MM.1S (cell line): ENCODE results near the gene ARGLU1.

Experiments used
- DNase-seq: peaks from one replicate; pipeline ENCODE4 v3.0.0-alpha.2; 2015
- H2AFZ ChIP-seq: fragments of 300-600 bp; sonication (generic); 2 replicates; pipeline ENCODE4 v1.6.0; 2016; ENCODE audit warnings: antibody characterized with exemption, low read length
- H3F3A ChIP-seq: fragments of 300-600 bp; sonication (generic); 2 replicates; pipeline ENCODE4 v1.6.1; 2016; ENCODE audit warnings: mild to moderate bottlenecking, antibody characterized with exemption, low read length, moderate library complexity, mixed read lengths; ENCODE audit not compliant: insufficient read depth
- H3K27ac ChIP-seq: fragments of 300-600 bp; sonication (generic); 2 replicates; pipeline ENCODE4 v1.5.1; 2016; ENCODE audit warnings: mild to moderate bottlenecking, low read length
- H3K27me3 ChIP-seq: fragments of 300-600 bp; sonication (generic); replicated peaks from 2 replicates; pipeline ENCODE4 v1.6.0; 2016; ENCODE audit warnings: low read length; ENCODE audit not compliant: insufficient read depth
- H3K36me3 ChIP-seq: fragments of 300-600 bp; sonication (generic); replicated peaks from 2 replicates; pipeline ENCODE4 v1.6.1; 2016; ENCODE audit warnings: mild to moderate bottlenecking, low read length, mixed read lengths; ENCODE audit not compliant: insufficient read depth
- H3K4me1 ChIP-seq: fragments of 300-600 bp; sonication (generic); 2 replicates; pipeline ENCODE4 v1.6.1; 2016; ENCODE audit warnings: low read length, mixed read lengths
- H3K4me2 ChIP-seq: fragments of 300-600 bp; sonication (generic); 2 replicates; pipeline ENCODE4 v1.6.0; 2016; ENCODE audit warnings: low read depth, low read length
- H3K4me3 ChIP-seq: fragments of 300-600 bp; sonication (generic); 2 replicates; pipeline ENCODE4 v1.5.1; 2016; ENCODE audit warnings: low read length, mixed read lengths
- H3K79me2 ChIP-seq: fragments of 300-600 bp; sonication (generic); 2 replicates; pipeline ENCODE4 v1.6.1; 2016; ENCODE audit warnings: mixed run types, low read length, mixed read lengths
- H3K9ac ChIP-seq: fragments of 300-600 bp; sonication (generic); 2 replicates; pipeline ENCODE4 v1.6.1; 2016; ENCODE audit warnings: low read length, mixed read lengths
- H3K9me2 ChIP-seq: fragments of 300-600 bp; sonication (generic); replicated peaks from 2 replicates; pipeline ENCODE4 v1.6.1; 2016; ENCODE audit warnings: mild to moderate bottlenecking, low read length, mixed read lengths; ENCODE audit not compliant: insufficient read depth
- H3K9me3 ChIP-seq: fragments of 300-600 bp; sonication (generic); replicated peaks from 2 replicates; pipeline ENCODE4 v1.6.1; 2016; ENCODE audit warnings: mild to moderate bottlenecking, low read length, mixed read lengths; ENCODE audit not compliant: insufficient read depth
- H4K20me1 ChIP-seq: fragments of 300-600 bp; sonication (generic); 2 replicates; pipeline ENCODE4 v1.6.1; 2016; ENCODE audit warnings: mild to moderate bottlenecking, low read length, moderate library complexity, mixed read lengths; ENCODE audit not compliant: insufficient read depth
- CTCF ChIP-seq: fragments of 300-600 bp; sonication (generic); IDR thresholded peaks from 2 replicates; pipeline ENCODE4 v1.5.1; 2016; ENCODE audit warnings: antibody characterized with exemption, low read length, mixed read lengths
- EZH2 ChIP-seq: fragments of 300-600 bp; sonication (generic); optimal IDR thresholded peaks from 2 replicates; pipeline ENCODE3; 2017; ENCODE audit warnings: low read depth, mild to moderate bottlenecking, antibody characterized with exemption, low read length, mixed read lengths
- EZH2phosphoT487 ChIP-seq: fragments of 300-600 bp; sonication (generic); IDR thresholded peaks from 2 replicates; pipeline ENCODE4 v1.6.1; 2018; ENCODE audit warnings: antibody characterized with exemption, low read length

The ARGLU1 gene

GRCh38 chr13:106506286-106506685 lies 61.7 kb downstream of the ARGLU1 start:
- Histone ChIP-seq H3K9ac (no peak overlapping the region), H3K79me2 (no peaks in the 10 kb centered on the region)

GRCh38 chr13:106505732-106506131 lies 62.2 kb downstream of the ARGLU1 start:
- Histone ChIP-seq H3K27me3 (no peaks in the 10 kb centered on the region), H3K9me3 (no peaks in the 10 kb centered on the region), H4K20me1 (no peaks in the 10 kb centered on the region), H2AFZ (no peak overlapping the region), H3F3A (no peaks in the 10 kb centered on the region), H3K4me2 (no peak overlapping the region), H3K27ac (no peak overlapping the region), H3K9ac (no peak overlapping the region), H3K9me2 (no peaks in the 10 kb centered on the region), H3K36me3 (no peaks in the 10 kb centered on the region), H3K4me1 (no peaks in the 10 kb centered on the region), H3K79me2 (no peaks in the 10 kb centered on the region), H3K4me3 (no peak overlapping the region)
- no peak for DNase-seq
- no peak for TF ChIP-seq EZH2

More at GRCh38 chr13:106506286-106506685, 61.7 kb downstream of the ARGLU1 start:
- Histone ChIP-seq H3K27me3 (no peaks in the 10 kb centered on the region), H3K9me3 (no peaks in the 10 kb centered on the region), H3K4me2 (no peak overlapping the region), H4K20me1 (no peaks in the 10 kb centered on the region), H3K36me3 (no peaks in the 10 kb centered on the region), H3F3A (no peaks in the 10 kb centered on the region), H3K9me2 (no peaks in the 10 kb centered on the region), H3K4me3 (no peak overlapping the region), H3K4me1 (no peaks in the 10 kb centered on the region), H2AFZ (no peak overlapping the region), H3K27ac (no peak overlapping the region)
- DNase-seq, result no peak
- TF ChIP-seq EZH2 (no peak), EZH2phosphoT487 (no peak), CTCF (no peak)

GRCh38 chr13:106505295-106505694 lies 62.6 kb downstream of the ARGLU1 start:
- Histone ChIP-seq H3K27ac (no peak overlapping the region), H3F3A (no peaks in the 10 kb centered on the region), H4K20me1 (no peaks in the 10 kb centered on the region), H3K79me2 (no peaks in the 10 kb centered on the region), H3K9me3 (no peaks in the 10 kb centered on the region), H3K4me2 (no peak overlapping the region), H3K9ac (no peak overlapping the region), H3K27me3 (no peaks in the 10 kb centered on the region), H3K4me3 (no peak overlapping the region), H3K36me3 (no peaks in the 10 kb centered on the region), H3K9me2 (no peaks in the 10 kb centered on the region), H2AFZ (no peak overlapping the region), H3K4me1 (no peaks in the 10 kb centered on the region)
- no peak for DNase-seq
- TF ChIP-seq EZH2, result no peak
- no peak for TF ChIP-seq CTCF
- TF ChIP-seq EZH2phosphoT487, result no peak

GRCh38 chr13:106503730-106504453 lies 64.0 kb downstream of the ARGLU1 start:
- no peak overlapping the region for H3K4me2 ChIP-seq
- no peaks in the 10 kb centered on the region for H3K27me3 ChIP-seq
- H4K20me1 ChIP-seq, result no peaks in the 10 kb centered on the region
- no peak overlapping the region for H3K9ac ChIP-seq
- no peaks in the 10 kb centered on the region for H3F3A ChIP-seq
- H3K9me2 ChIP-seq, result no peaks in the 10 kb centered on the region
- H3K27ac ChIP-seq, result no peak overlapping the region
- DNase-seq, result no peak
- no peak overlapping the region for H2AFZ ChIP-seq
- H3K36me3 ChIP-seq, result no peaks in the 10 kb centered on the region
- no peaks in the 10 kb centered on the region for H3K4me1 ChIP-seq
- TF ChIP-seq CTCF, result no peak
- no peak for TF ChIP-seq EZH2phosphoT487
- no peak for TF ChIP-seq EZH2
- H3K9me3 ChIP-seq, result no peaks in the 10 kb centered on the region
- no peak overlapping the region for H3K4me3 ChIP-seq
- H3K79me2 ChIP-seq, result no peaks in the 10 kb centered on the region
